Measurements from ENCODE around the gene EPHB4. TPM values are rescaled to one million over a fixed set of nuclear protein-coding genes. Genes with fewer than 3 reads are reported as not detected.

The EPHB4 gene
- total and polyA plus RNA-seq, 10 of the 15 experiments (the other 5 are each of a cell fraction or from before 2014, with no cell fraction given), result 0.32 to 0.85 (median 0.48) TPM; not detected in 4

DNA sequence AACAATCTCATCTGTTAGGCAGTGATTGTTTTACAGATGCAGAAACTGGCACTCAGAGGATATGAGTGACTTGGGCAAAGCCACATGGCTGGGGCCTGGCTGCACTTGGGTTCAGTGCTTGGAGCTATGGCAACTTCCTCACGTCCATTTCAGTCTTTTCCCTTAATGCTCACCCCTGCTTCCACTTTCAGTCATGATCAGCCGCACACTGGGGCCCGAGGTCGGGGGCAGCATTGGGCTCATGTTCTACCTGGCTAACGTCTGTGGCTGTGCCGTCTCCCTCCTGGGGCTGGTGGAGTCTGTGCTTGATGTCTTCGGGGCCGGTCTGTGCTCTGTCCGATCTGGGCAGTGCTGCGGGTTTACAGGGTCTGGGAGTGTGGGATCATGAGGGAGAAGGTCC lies 28.2 kb upstream of the EPHB4 start:
- in situ Hi-C loops (cut with MboI), result loop anchor here (10.0 kb wide), 2 partner anchors 151 to 381 kb away; partner anchors contain the start of genes POP7 and TSC22D4
- ChIA-PET SMC1A (ENCODE audit: uncharacterized antibody, unreplicated experiment) (no interaction called here), CTCF (no interaction called here), POLR2A (interaction anchor here (1.0 kb wide), 1 partner anchor 20 kb away, joined by 4 read pairs; the partner anchor contains the start of gene SRRT), RAD21 (ENCODE audit: unreplicated experiment) (no interaction called here)
- no peak for TF ChIP-seq TCF12 (IDR thresholded peaks at IDR 0.05; ENCODE audit: low read depth, low read length)
- TF ChIP-seq RFX5 (IDR thresholded peaks at IDR 0.05; ENCODE audit: low read depth, low read length), result no peak
- no peak for TF ChIP-seq MXI1 (IDR thresholded peaks at IDR 0.05; ENCODE audit: low read depth, low read length)
- TF ChIP-seq, protein P1, sequence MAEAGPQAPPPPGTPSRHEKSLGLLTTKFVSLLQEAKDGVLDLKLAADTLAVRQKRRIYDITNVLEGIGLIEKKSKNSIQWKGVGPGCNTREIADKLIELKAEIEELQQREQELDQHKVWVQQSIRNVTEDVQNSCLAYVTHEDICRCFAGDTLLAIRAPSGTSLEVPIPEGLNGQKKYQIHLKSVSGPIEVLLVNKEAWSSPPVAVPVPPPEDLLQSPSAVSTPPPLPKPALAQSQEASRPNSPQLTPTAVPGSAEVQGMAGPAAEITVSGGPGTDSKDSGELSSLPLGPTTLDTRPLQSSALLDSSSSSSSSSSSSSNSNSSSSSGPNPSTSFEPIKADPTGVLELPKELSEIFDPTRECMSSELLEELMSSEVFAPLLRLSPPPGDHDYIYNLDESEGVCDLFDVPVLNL (IDR thresholded peaks at IDR 0.05; ENCODE audit: low read depth, low read length), result no peak
- TF ChIP-seq MEF2A (IDR thresholded peaks at IDR 0.05; ENCODE audit: insufficient read depth, low read depth, low read length), result no peak
- TF ChIP-seq ATF7 (IDR thresholded peaks at IDR 0.05; ENCODE audit: low read depth), result no peak
- TF ChIP-seq NR2C2 (IDR thresholded peaks at IDR 0.05; ENCODE audit: borderline replicate concordance, control insufficient read depth, insufficient read length, low read depth), result no peak
- TF ChIP-seq, protein P2, sequence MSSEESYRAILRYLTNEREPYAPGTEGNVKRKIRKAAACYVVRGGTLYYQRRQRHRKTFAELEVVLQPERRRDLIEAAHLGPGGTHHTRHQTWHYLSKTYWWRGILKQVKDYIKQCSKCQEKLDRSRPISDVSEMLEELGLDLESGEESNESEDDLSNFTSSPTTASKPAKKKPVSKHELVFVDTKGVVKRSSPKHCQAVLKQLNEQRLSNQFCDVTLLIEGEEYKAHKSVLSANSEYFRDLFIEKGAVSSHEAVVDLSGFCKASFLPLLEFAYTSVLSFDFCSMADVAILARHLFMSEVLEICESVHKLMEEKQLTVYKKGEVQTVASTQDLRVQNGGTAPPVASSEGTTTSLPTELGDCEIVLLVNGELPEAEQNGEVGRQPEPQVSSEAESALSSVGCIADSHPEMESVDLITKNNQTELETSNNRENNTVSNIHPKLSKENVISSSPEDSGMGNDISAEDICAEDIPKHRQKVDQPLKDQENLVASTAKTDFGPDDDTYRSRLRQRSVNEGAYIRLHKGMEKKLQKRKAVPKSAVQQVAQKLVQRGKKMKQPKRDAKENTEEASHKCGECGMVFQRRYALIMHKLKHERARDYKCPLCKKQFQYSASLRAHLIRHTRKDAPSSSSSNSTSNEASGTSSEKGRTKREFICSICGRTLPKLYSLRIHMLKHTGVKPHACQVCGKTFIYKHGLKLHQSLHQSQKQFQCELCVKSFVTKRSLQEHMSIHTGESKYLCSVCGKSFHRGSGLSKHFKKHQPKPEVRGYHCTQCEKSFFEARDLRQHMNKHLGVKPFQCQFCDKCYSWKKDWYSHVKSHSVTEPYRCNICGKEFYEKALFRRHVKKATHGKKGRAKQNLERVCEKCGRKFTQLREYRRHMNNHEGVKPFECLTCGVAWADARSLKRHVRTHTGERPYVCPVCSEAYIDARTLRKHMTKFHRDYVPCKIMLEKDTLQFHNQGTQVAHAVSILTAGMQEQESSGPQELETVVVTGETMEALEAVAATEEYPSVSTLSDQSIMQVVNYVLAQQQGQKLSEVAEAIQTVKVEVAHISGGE (CRISPR knock-in tag; IDR thresholded peaks at IDR 0.05), result no peak
- TF ChIP-seq, protein P3, sequence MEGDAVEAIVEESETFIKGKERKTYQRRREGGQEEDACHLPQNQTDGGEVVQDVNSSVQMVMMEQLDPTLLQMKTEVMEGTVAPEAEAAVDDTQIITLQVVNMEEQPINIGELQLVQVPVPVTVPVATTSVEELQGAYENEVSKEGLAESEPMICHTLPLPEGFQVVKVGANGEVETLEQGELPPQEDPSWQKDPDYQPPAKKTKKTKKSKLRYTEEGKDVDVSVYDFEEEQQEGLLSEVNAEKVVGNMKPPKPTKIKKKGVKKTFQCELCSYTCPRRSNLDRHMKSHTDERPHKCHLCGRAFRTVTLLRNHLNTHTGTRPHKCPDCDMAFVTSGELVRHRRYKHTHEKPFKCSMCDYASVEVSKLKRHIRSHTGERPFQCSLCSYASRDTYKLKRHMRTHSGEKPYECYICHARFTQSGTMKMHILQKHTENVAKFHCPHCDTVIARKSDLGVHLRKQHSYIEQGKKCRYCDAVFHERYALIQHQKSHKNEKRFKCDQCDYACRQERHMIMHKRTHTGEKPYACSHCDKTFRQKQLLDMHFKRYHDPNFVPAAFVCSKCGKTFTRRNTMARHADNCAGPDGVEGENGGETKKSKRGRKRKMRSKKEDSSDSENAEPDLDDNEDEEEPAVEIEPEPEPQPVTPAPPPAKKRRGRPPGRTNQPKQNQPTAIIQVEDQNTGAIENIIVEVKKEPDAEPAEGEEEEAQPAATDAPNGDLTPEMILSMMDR (IDR thresholded peaks at IDR 0.05 in 2 of 3, conservative IDR thresholded peaks at IDR 0.05 in 1 of 3; ENCODE audit: control insufficient read depth in 2 of 3, extremely low read depth in 1 of 3, insufficient read depth in 1 of 3, low read depth in 3 of 3, low read length in 3 of 3), result no peak
- TF ChIP-seq PML (IDR thresholded peaks at IDR 0.05; ENCODE audit: low read length), result no peak
- no peak for TF ChIP-seq MYB (IDR thresholded peaks at IDR 0.05; ENCODE audit: borderline replicate concordance, low read depth, low read length)
- TF ChIP-seq TBL1XR1 (IDR thresholded peaks at IDR 0.05; ENCODE audit: low read depth, low read length), result no peak
- no peak for TF ChIP-seq FOXM1 (IDR thresholded peaks at IDR 0.05; ENCODE audit: low read depth, low read length)
- no peak for TF ChIP-seq CEBPB (IDR thresholded peaks at IDR 0.05; ENCODE audit: borderline replicate concordance in 1 of 2, low read depth in 2 of 2, low read length in 2 of 2)
- no peak for TF ChIP-seq SRF (IDR thresholded peaks at IDR 0.05; ENCODE audit: low read depth in 2 of 2, low read length in 2 of 2)
- TF ChIP-seq TARDBP (IDR thresholded peaks at IDR 0.05; ENCODE audit: borderline replicate concordance), result no peak
- H3K79me2 ChIP-seq (ENCODE audit: control insufficient read depth, insufficient read depth, low read length), result peaks cover 10% of the 10 kb centered on the region
- FAIRE-seq (no peak), ATAC-seq (no peak), DNase-seq (ENCODE audit: low read depth, low spot score) (no peak)
- H3K4me2 ChIP-seq (ENCODE audit: control insufficient read depth, insufficient read depth), result no peak overlapping the region
- peaks cover 2 to 5% of the 10 kb centered on the region in 2 experiments; a peak in 2 of 4 replicates for H3K36me3 ChIP-seq (ENCODE audit: control insufficient read depth in 2 of 2, insufficient read depth in 2 of 2, low read length in 1 of 2)
- H3K4me3 ChIP-seq, result no peak overlapping the region
- H3K4me1 ChIP-seq (ENCODE audit: control insufficient read depth, insufficient read depth, low read length), result peaks cover 2% of the 10 kb centered on the region
- no peaks in the 10 kb centered on the region for H3K9me3 ChIP-seq (replicated peaks; ENCODE audit: control insufficient read depth, insufficient read depth, low read length)
- no peak overlapping the region for H3K9ac ChIP-seq (ENCODE audit: control insufficient read depth, insufficient read depth, low read length)
- no peak overlapping the region for H3K27ac ChIP-seq (ENCODE audit: control insufficient read depth, insufficient read depth)
- no peaks in the 10 kb centered on the region for H3K27me3 ChIP-seq (replicated peaks in 1 of 2; ENCODE audit: control insufficient read depth in 2 of 2, insufficient read depth in 2 of 2, low read length in 1 of 2)
- no peaks in the 10 kb centered on the region for H4K20me1 ChIP-seq (ENCODE audit: control insufficient read depth, insufficient read depth)
- 51% methylated on average over 10 of the region's 10 CpGs for WGBS (ENCODE audit: insufficient coverage, insufficient replicate concordance, low lambda C conversion rate, missing lambda C conversion rate)
- intact Hi-C loops (cut with micrococcal nuclease; ENCODE audit: unreplicated experiment), result no loop called here
- H2AFZ ChIP-seq (ENCODE audit: control insufficient read depth, low read depth, low read length), result no peak overlapping the region
- BruUV-seq (replicated peaks), result no TSS peak
